Aortic smooth muscle cell (primary cell): ENCODE measurements around the gene LTBP1. TPM values are rescaled to one million over a fixed set of nuclear protein-coding genes. Genes with fewer than 3 reads are reported as not detected.

ENCODE experiments used
- total RNA-seq: library from RNA; depleted of rRNA; stranded (reverse); fragments of >200 nt; gene quantifications from 2 replicates; pipeline ENCODE4 v1.2.3, GENCODE V29; 2014

Gene LTBP1, protein sequence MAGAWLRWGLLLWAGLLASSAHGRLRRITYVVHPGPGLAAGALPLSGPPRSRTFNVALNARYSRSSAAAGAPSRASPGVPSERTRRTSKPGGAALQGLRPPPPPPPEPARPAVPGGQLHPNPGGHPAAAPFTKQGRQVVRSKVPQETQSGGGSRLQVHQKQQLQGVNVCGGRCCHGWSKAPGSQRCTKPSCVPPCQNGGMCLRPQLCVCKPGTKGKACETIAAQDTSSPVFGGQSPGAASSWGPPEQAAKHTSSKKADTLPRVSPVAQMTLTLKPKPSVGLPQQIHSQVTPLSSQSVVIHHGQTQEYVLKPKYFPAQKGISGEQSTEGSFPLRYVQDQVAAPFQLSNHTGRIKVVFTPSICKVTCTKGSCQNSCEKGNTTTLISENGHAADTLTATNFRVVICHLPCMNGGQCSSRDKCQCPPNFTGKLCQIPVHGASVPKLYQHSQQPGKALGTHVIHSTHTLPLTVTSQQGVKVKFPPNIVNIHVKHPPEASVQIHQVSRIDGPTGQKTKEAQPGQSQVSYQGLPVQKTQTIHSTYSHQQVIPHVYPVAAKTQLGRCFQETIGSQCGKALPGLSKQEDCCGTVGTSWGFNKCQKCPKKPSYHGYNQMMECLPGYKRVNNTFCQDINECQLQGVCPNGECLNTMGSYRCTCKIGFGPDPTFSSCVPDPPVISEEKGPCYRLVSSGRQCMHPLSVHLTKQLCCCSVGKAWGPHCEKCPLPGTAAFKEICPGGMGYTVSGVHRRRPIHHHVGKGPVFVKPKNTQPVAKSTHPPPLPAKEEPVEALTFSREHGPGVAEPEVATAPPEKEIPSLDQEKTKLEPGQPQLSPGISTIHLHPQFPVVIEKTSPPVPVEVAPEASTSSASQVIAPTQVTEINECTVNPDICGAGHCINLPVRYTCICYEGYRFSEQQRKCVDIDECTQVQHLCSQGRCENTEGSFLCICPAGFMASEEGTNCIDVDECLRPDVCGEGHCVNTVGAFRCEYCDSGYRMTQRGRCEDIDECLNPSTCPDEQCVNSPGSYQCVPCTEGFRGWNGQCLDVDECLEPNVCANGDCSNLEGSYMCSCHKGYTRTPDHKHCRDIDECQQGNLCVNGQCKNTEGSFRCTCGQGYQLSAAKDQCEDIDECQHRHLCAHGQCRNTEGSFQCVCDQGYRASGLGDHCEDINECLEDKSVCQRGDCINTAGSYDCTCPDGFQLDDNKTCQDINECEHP (N-terminal part only)
- total RNA-seq: 475 and 1,037 TPM in 2 replicates

DNA sequence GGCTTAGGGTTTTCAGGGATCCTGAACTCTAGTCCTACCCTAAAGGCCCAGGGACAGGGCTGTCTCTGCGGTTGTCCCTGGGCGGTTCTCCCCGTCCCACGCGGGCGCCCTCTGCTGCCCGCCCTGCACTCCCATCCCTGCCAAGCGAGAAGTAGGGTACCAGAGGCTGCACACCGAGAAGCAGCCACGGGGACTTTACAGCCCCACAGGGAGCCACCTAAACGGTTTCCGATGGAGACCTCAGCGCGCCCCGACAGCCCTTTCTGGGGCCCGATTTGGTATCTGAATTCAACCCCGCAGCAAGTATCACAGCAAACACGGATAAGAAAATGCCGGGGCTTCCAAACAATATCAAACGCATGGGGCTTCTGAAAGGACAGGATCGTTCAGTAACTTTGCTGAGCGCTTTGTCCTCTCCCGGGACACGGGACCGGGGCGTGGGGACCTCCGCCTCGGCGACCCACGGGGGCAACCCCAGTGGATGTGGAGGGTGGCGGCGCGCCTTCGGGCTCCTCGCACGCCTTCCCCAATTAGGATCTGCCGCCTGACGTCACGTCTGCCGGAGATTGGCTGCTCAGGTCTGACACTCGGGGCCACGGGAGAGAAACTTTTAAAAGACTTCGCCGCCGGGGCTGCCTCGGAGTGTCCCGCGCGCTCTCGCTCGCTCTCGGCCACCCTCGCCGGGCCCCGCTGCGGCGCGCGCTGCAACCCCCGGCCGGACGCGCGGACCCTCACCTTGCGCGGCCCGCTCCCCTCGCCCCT, at the start of gene LTBP1:
Gene LTBP1, plus strand, starts transcription at position 640 of the 762 bp plus-strand sequence. CDS start 372 bp downstream, outside the sequence.

